T-helper 1 cell treated with Interleukin-12 subunit alpha and Interleukin-12 subunit beta and Interleukin-4 antibody, amounts not matched to agents 30 ng/mL and 1 ng/mL, for 36 hours (primary cell): ENCODE measurements around the gene CCAR1. TPM values are rescaled to one million over a fixed set of nuclear protein-coding genes. Genes with fewer than 3 reads are reported as not detected.
"Not testable (repeated sequence)": the region's sequence is repeated elsewhere in the genome, so short reads cannot be mapped to it uniquely, and the experiment has no call there.

Experiments
- intact Hi-C: fragments of 100-400 bp; cut with micrococcal nuclease; formaldehyde crosslinking; loops from one replicate; pipeline ENCODE4 v1.15.1; 2024
- total RNA-seq: library from RNA; stranded (reverse); gene quantifications from 2 replicates; pipeline ENCODE4 v1.2.3, GENCODE V29; 2022

The CCAR1 gene
- total RNA-seq, 1 donor from 2014 or later = 74.6 TPM

DNA sequence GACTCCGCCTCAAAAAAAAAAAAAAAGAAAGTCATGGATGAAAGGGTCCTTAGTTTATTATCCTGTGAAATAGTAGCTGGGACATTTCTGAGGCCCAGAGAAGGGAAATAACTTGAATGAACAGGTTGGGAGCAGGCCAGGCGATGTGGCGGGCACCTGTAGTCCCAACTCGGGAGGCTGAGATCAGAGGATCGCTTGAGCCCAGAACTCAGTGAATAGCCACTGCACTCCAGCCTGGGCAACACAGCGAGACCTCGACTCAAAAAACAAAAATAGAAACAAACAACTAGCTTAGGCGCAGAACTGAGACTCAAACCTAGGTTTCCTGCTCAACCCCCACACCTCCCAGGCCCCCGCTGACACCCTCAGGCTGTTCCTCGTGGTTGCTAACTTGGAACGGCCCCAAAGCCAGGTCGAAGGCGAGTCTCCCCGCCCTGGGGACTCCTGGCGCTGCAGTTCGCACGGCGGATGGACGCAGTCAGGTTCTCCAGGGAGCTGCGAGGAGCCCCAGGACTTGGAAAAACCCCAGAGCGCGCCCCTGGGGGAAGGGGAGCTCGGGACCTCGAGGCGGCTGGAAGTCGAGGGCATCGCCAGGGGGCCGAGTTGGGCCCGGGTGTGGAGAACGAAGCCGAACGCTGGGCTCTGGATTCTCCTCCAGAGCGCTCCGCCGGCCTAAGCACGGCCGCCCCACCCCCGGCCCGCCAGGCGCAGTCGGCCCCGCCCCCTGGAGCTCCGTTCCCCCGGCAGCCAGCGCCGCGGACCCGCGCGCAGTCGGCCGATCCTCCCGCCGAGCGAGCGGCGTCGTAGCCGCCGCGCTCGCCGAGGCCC lies 105.9 kb downstream of the CCAR1 start, which contains the start of gene STOX1:
Gene STOX1, plus strand, starts transcription at position 768 of the 828 bp plus-strand sequence. CDS start 93 bp downstream, outside the sequence.
- intact Hi-C loops = loop anchor here (1.0 to 2.0 kb wide), 2 partner anchors 74 to 300 kb away; partner anchors contain the start of genes DDX50 and SLC25A16

DNA sequence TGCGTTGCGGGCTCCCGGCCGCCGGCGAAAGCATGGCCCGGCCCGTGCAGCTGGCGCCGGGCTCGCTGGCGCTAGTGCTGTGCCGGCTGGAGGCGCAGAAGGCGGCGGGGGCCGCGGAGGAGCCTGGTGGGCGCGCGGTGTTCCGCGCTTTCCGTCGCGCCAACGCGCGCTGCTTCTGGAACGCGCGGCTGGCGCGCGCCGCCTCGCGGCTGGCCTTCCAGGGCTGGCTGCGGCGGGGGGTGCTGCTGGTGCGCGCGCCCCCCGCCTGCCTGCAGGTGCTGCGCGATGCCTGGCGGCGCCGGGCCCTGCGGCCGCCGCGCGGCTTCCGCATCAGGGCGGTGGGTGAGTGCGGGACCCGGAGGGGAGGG lies 106.5 kb downstream of the CCAR1 start:
- intact Hi-C loops = loop anchor here (1.0 to 2.0 kb wide), 2 partner anchors 73 to 300 kb away; partner anchors contain the start of genes DDX50 and SLC25A16

DNA sequence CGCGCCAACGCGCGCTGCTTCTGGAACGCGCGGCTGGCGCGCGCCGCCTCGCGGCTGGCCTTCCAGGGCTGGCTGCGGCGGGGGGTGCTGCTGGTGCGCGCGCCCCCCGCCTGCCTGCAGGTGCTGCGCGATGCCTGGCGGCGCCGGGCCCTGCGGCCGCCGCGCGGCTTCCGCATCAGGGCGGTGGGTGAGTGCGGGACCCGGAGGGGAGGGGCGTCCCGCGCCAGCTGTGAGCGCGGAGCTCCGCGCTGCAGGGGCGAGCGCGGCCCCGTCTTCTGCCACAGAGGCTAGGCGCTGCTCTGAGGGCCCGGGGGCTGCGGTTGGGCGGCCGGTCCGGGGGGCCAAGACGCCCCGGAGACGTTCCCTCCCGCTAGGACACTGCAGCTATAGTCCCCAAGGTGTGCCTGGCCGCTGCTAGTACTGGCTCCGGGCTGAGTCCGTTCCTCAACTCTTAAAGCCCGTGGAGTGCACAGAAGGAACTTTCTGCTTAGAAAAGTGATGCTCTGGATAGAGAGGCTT lies 107.1 kb downstream of the CCAR1 start:
- intact Hi-C loops = not testable (repeated sequence)

DNA sequence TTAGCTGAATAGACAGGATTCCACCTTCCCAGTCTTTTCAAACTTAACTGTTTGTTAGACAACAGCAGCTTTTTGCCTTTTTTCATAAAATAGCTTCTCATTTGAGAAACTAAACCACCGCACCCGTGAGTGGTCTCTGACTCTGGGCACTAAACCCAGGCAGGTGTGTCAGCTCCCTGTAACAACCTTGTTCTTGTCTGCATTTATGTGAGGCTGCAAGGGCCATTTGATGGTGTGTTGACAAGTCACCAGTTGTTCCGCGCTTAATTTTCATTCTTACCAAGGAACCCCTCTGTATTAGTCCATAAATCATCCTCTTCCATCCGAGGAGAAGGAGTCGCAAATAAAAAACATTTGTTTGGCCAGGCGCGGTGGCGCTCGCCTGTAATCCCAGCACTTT lies 107.8 kb downstream of the CCAR1 start:
- intact Hi-C loops = no loop called here

DNA sequence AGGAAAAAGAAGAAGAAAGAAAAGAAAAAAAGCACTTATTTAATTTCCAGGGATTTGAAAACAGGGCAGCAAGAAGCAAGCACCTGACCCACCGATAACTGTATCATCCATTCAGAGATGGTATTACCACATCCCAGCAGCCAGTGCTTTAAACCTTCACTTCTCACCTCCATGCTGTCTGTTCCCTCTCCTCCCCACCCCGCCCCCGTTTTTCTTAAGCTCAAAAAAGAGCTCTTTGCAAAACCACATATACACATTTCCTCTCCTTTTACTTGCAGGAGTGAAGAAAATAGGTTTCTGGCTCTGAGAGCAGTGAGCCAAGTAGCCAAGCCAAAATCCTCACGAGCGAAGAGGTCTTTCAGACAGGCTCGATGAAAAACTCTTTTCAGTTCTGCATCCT lies 108.5 kb downstream of the CCAR1 start:
- intact Hi-C loops = no loop called here

DNA sequence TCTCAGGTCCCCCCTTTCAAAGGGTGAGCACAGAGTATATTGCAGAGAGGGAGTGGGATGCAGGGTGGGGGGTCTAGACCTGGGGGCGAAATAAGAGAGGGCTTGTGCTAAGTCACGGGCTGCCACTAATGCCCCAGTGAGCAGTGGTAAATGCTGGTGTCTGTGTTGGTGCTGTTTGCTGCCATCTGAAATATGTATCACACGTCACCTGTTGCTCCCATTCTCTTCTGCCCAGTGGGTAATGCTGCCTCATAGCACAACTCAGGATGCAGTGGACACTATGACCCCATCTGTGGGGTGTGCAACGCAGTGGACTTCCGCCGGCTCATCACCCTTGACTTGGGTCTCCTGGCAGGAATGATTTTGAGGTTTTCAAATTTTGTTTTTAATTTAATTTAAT lies 108.9 kb downstream of the CCAR1 start:
- intact Hi-C loops = no loop called here

DNA sequence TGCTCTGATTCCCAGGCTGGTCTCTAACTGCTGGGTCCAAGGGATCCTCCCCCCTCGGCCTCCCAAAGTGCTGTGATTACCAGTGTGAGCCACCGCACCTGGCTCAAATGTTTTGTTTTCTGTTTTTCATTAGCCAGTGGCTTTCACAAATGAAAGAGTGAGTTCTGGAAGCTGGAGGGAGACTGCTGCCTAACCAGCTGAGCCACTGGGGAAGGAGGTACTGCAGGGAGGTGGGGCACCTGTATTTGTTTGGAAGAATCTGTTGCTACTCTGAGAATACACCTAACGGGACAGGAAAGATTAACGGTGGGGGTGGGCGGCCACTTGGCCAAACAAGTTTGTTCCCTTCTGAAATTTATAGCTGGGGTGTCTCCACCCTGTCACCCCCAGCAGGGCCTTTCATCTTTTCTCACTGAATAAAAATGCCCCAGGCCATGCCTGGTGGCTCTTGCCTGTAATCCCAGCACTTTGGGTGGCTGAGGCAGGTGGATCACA lies 111.0 kb downstream of the CCAR1 start:
- intact Hi-C loops = no loop called here

DNA sequence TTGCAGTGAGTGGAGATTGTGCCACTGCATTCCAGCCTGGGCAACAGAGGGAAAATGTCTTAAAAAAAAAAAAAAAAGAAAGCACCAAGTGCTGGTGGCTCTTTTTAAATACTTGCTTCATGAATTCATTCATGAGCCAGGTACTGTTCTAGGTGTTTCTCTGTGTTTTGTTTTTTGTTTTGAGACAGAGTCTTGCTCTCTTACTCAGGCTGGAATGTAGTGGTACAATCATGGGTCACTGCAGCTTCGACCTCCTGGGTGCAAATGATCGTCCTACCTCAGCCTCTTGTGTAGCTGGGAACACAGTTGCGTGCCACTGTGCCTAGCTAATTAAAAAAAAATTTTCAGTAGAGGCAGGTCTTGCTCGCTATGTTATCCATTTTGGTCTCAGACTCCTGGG lies 111.6 kb downstream of the CCAR1 start:
- intact Hi-C loops = no loop called here

DNA sequence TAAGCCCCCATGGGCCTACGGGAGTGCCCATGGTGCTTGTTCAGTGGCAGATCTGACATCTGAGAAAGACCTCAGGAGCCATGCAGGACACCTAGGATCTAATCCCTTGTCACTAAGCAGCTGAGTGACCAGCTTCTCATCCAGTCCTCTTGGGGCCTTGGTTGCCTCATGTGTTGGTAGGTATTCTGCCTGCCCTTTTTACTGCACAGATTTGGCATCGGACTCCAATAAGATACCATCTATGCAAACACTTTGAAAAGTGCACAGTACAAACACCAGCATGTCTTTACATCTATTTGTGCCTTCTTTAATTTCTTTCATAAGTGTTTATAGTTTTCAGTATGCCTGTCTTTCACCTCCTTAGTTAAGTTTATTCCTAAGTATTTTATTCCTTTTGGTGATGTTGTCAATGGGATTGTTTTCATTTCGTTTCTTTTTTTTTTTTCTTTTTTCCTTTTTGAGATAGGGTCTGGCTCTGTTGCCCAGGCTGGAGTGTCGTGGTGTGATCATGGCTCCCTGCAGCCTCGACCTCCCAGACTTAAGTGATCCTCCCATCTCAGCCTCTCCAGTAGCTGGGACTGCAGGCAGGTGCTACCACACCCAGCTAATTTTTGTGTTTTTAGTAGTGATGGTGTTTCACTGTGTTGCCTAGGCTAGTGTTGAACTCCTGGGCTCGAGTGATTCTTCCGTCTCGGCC lies 116.7 kb downstream of the CCAR1 start:
- intact Hi-C loops = no loop called here

DNA sequence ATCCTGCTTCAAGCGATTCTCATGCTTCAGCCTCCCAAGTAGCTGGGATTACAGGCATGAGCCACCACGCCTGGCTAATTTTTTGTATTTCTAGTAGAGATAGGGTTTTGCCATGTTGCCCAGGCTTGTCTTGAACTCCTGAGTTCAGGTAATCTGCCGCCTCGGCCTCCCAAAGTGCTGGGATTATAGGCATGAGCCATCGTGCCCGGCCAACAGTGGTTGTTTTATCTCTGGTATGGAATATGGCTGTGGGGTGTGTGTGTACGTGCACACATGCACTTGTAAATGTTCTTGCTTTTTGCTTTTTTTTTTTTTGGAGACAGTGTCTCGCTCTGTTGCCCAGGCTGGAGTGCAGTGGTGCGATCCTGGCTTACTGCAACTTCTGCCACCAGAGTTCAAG lies 119.6 kb downstream of the CCAR1 start:
- intact Hi-C loops = not testable (repeated sequence)

Other genes starting within 250 kb of the CCAR1 start
- gene DNA2, start 249.3 kb upstream of the CCAR1 start, total RNA-seq = 36.3 and 38.1 TPM in 2 replicates
- 21.8 and 23.1 TPM in 2 replicates for gene SLC25A16, start 193.7 kb upstream of the CCAR1 start, total RNA-seq
- 1.7 TPM in 2 replicates for gene TET1, start 160.9 kb upstream of the CCAR1 start, total RNA-seq
- gene STOX1, start 106.3 kb downstream of the CCAR1 start, total RNA-seq = 0.37 and 0.42 TPM in 2 replicates
- 41.5 and 43.2 TPM in 2 replicates for gene DDX50, start 180.1 kb downstream of the CCAR1 start, total RNA-seq
- gene DDX21, start 234.9 kb downstream of the CCAR1 start, total RNA-seq = 117 TPM in 2 replicates